Thyroid gland (tissue), 4 donors: ENCODE results near the gene VRK1.

Source experiments
- CTCF ChIP-seq, 6 experiments: fragments of 200-600 bp in 3 of 6; fragments of 450-650 bp in 3 of 6; sonication (generic) in 3 of 6; IDR thresholded peaks; one replicate each; pipeline ENCODE4 v1.5.1; 2016 to 2019; ENCODE audit warnings: antibody characterized with exemption in 6 of 6, mild to moderate bottlenecking in 2 of 6, inconsistent platforms in 1 of 6, moderate library complexity in 1 of 6
- POLR2A ChIP-seq, 2 donors: fragments of 450-650 bp; IDR thresholded peaks; one replicate each; pipeline ENCODE4 v1.6.1; 2017; ENCODE audit warnings: antibody characterized with exemption in 2 of 2, mild to moderate bottlenecking in 2 of 2, moderate library complexity in 1 of 2

DNA sequence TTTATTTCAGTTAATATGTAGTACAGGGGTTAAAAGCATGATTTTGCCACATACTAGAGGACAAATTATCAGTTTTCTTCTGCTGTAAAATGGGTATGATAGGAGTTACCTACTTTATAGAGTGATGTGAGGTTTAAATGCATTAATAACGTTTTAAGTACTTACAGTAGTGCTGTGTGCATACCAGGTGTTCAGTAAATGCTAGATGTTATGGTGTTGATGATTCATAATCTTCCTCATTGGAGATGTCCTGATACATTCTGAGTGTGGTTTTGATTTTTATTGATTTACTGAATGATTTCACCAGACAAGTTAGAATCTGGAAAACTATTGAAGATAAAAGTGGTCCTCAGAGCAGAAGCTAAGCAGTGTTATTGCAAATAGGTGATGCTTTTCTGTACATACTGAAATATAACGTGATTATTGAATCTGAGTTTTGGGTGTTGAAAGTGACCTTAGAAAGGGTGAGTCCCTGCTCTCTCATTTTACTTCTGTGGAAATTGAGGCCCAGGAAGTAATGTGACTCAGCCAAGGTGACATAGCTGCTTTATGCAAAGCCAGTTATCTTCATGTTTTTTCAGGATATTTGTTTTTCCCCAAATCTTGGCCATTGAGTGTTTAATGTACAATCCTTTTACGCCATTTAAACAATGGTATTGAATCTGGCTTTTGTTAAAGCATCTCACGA, 54.7 kb downstream of the VRK1 start:
- no peak for TF ChIP-seq CTCF (IDR thresholded peaks at IDR 0.05)
- no peak for TF ChIP-seq POLR2A (IDR thresholded peaks at IDR 0.05)
